Smooth muscle cell (in vitro differentiated cells): ENCODE results near the gene RFX5. TPM values are rescaled to one million over a fixed set of nuclear protein-coding genes. Genes with fewer than 3 reads are reported as not detected.
"Not testable (repeated sequence)": the region's sequence is repeated elsewhere in the genome, so short reads cannot be mapped to it uniquely, and the experiment has no call there.

Experiments
- DNase-seq: peaks from one replicate; lab custom pipeline; 2025; ENCODE audit not compliant: unreplicated experiment; lab: John Stamatoyannopoulos, UW
- H2AFZ ChIP-seq: fragments of 200-600 bp; sonication (generic); 2 replicates; pipeline ENCODE4 v1.6.0; 2016; ENCODE audit warnings: antibody characterized with exemption, low read depth, mild to moderate bottlenecking
- H3F3A ChIP-seq: fragments of 200-600 bp; sonication (generic); 2 replicates; pipeline ENCODE4 v1.6.0; 2017; ENCODE audit warnings: antibody characterized with exemption, low read depth
- H3K27ac ChIP-seq: fragments of 200-600 bp; sonication (generic); 2 replicates; pipeline ENCODE4 v1.5.1; 2016; ENCODE audit warnings: low read depth, mild to moderate bottlenecking
- H3K27me3 ChIP-seq: fragments of 200-600 bp; sonication (generic); 2 replicates; pipeline ENCODE4 v1.6.1; 2016; ENCODE audit warnings: low read depth, mild to moderate bottlenecking
- H3K36me3 ChIP-seq: fragments of 200-600 bp; sonication (generic); 2 replicates; pipeline ENCODE4 v1.5.1; 2016; ENCODE audit warnings: low read depth
- H3K4me1 ChIP-seq: fragments of 200-600 bp; sonication (generic); 2 replicates; pipeline ENCODE4 v1.5.1; 2016; ENCODE audit warnings: low read depth
- H3K4me2 ChIP-seq: fragments of 200-600 bp; sonication (generic); 2 replicates; pipeline ENCODE4 v1.6.0; 2016; ENCODE audit warnings: mild to moderate bottlenecking
- H3K4me3 ChIP-seq: fragments of 200-600 bp; sonication (generic); 2 replicates; pipeline ENCODE4 v1.5.1; 2016; ENCODE audit warnings: mild to moderate bottlenecking
- H3K79me2 ChIP-seq: fragments of 200-600 bp; sonication (generic); 2 replicates; pipeline ENCODE4 v1.6.0; 2016; ENCODE audit warnings: low read depth, mild to moderate bottlenecking
- H3K9ac ChIP-seq: fragments of 200-600 bp; sonication (generic); 2 replicates; pipeline ENCODE4 v1.6.0; 2016; ENCODE audit warnings: low read depth
- H3K9me3 ChIP-seq: fragments of 200-600 bp; sonication (generic); replicated peaks from 2 replicates; pipeline ENCODE4 v1.5.1; 2016; ENCODE audit warnings: low read depth
- H4K20me1 ChIP-seq: fragments of 200-600 bp; sonication (generic); 2 replicates; pipeline ENCODE4 v1.6.0; 2016; ENCODE audit warnings: low read depth
- CTCF ChIP-seq: fragments of 200-600 bp; sonication (generic); IDR thresholded peaks from 2 replicates; pipeline ENCODE4 v1.5.1; 2017; ENCODE audit warnings: borderline replicate concordance, mild to moderate bottlenecking, antibody characterized with exemption; ENCODE audit not compliant: insufficient read depth, poor library complexity, severe bottlenecking
- WGBS: methylation state at CpG from one replicate; pipeline ENCODE4 v1.1.7; 2016; ENCODE audit warnings: low lambda C conversion rate; 5-methylcytosine and 5-hydroxymethylcytosine counted together
- polyA plus RNA-seq: library from polyadenylated mRNA; unstranded; fragments of >200 nt; fragmentation: Nextera tagmentation; extraction: Ambion mirVana; gene quantifications from 2 replicates; pipeline ENCODE4 v1.2.1, GENCODE V29; 2016
- total RNA-seq: library from RNA; depleted of rRNA; stranded (reverse); fragments of >200 nt; gene quantifications from 2 replicates; pipeline ENCODE4 v1.2.3, GENCODE V29; 2014

The RFX5 gene
- total and polyA plus RNA-seq, 2 experiments from 2014 or later, result 12.4 to 22.7 TPM

GRCh38 chr1:151356696-151357095 is 9.6 kb upstream of the RFX5 start:
- no peak for TF ChIP-seq CTCF
- no peaks in the 10 kb centered on the region for H4K20me1 ChIP-seq
- H3K9me3 ChIP-seq, result no peaks in the 10 kb centered on the region
- H3K36me3 ChIP-seq, result no peaks in the 10 kb centered on the region
- no peak for DNase-seq
- no peak overlapping the region for H3K9ac ChIP-seq
- H3K4me3 ChIP-seq, result no peak overlapping the region
- no peak overlapping the region for H3K27ac ChIP-seq
- H3K4me1 ChIP-seq, result no peaks in the 10 kb centered on the region
- no peaks in the 10 kb centered on the region for H3K79me2 ChIP-seq
- no peak overlapping the region for H2AFZ ChIP-seq
- no peak overlapping the region for H3K4me2 ChIP-seq
- 35% methylated on average over 2 of the region's 2 CpGs for WGBS
- H3F3A ChIP-seq, result no peaks in the 10 kb centered on the region
- no peaks in the 10 kb centered on the region for H3K27me3 ChIP-seq

DNA sequence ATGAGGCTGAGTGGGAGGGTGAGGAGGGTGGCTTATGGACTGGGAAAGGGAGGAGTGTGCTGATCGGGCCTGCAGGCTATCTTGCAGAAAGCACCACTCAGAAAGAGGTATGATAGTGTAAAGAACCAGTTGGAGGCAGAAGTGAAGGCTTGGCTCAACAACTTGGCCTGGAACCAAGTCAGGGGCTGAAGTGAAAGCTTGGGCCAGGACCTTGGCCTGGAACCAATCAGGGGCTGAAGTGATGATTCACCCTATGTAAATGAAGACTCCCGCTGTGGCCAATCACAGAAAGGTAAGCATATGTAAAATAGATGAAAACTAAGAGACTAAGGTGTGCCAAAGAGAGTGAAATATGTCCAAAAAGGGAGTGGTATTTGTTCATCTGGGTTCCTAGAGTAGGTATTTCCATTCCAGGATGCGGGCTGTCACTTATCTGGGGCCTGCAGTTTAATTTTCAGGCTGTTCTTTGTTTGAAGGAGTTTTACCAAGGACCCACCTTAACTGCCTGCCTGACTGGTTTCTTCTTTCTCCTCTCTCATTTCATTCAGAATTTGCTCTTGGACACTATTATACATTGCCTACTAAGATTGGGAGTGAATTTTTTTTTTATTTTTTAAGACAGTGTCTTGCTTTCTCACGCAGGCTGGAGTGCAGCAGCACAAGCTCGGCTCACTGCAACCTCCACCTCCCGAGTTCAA is 5.1 kb upstream of the RFX5 start:
- Histone ChIP-seq H3K27me3 (no peaks in the 10 kb centered on the region), H2AFZ (no peak overlapping the region), H3K9me3 (no peaks in the 10 kb centered on the region), H3K27ac (no peak overlapping the region), H3K79me2 (no peaks in the 10 kb centered on the region), H4K20me1 (no peaks in the 10 kb centered on the region), H3K36me3 (no peaks in the 10 kb centered on the region), H3K9ac (no peak overlapping the region), H3K4me3 (no peak overlapping the region), H3K4me2 (no peak overlapping the region), H3K4me1 (peaks cover 7% of the 10 kb centered on the region), H3F3A (no peaks in the 10 kb centered on the region)
- no peak for TF ChIP-seq CTCF
- WGBS, result 87% methylated on average over 6 of the region's 6 CpGs
- no peak for DNase-seq

- not testable (repeated sequence) for H3K9ac ChIP-seq, H3F3A ChIP-seq, H4K20me1 ChIP-seq, DNase-seq, H3K4me2 ChIP-seq, H3K27ac ChIP-seq, H2AFZ ChIP-seq, H3K36me3 ChIP-seq, H3K9me3 ChIP-seq, H3K27me3 ChIP-seq, H3K79me2 ChIP-seq, H3K4me3 ChIP-seq
- H3K4me1 ChIP-seq, result peaks cover 13% of the 10 kb centered on the region
- 90% methylated on average over 9 of the region's 9 CpGs for WGBS
Observed at GRCh38 chr1:151350323-151350722, 3.3 kb upstream of the RFX5 start.

GRCh38 chr1:151347523-151348246 is 633 bp upstream of the RFX5 start:
- Histone ChIP-seq H4K20me1 (no peaks in the 10 kb centered on the region), H2AFZ (peak overlapping the region; percentile 94), H3F3A (no peaks in the 10 kb centered on the region), H3K4me3 (peak overlapping the region; percentile 82), H3K9ac (peak overlapping the region; percentile 96), H3K4me2 (peak overlapping the region; percentile 89), H3K4me1 (peaks cover 13% of the 10 kb centered on the region), H3K27ac (peak overlapping the region; percentile 97), H3K79me2 (no peaks in the 10 kb centered on the region), H3K27me3 (no peaks in the 10 kb centered on the region), H3K36me3 (no peaks in the 10 kb centered on the region), H3K9me3 (no peaks in the 10 kb centered on the region)
- TF ChIP-seq CTCF, result no peak
- 36% methylated on average over 12 of the region's 12 CpGs for WGBS
- no peak for DNase-seq
